GM21390 (cell line): ENCODE data around the gene ZDBF2.
"Not testable (repeated sequence)": the region's sequence is repeated elsewhere in the genome, so short reads cannot be mapped to it uniquely, and the experiment has no call there.

Experiments
- ATAC-seq: cut with Tn5 transposase; IDR thresholded peaks from one replicate; pipeline ENCODE4 v1.9.1; 2021; ENCODE audit not compliant: unreplicated experiment

Gene ZDBF2

DNA sequence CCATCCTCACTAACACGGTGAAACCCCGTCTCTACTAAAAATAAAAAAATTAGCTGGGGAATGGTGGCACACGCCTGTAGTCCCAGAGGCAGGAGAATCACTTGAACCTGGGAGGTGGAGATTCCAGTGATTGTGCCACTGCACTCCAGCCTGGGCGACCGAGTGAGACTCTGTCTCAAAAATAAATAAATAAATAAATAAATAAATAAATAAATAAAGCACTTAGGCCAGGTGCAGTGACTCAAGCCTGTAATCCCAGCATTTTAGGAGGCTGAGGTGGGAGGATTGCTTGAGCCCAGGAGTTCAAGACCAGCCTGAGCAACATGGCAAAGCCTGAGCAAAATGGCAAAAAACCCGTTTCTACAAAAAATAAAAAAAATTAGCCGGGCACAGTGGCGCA lies 15.8 kb upstream of the ZDBF2 start:
- ATAC-seq: not testable (repeated sequence)

DNA sequence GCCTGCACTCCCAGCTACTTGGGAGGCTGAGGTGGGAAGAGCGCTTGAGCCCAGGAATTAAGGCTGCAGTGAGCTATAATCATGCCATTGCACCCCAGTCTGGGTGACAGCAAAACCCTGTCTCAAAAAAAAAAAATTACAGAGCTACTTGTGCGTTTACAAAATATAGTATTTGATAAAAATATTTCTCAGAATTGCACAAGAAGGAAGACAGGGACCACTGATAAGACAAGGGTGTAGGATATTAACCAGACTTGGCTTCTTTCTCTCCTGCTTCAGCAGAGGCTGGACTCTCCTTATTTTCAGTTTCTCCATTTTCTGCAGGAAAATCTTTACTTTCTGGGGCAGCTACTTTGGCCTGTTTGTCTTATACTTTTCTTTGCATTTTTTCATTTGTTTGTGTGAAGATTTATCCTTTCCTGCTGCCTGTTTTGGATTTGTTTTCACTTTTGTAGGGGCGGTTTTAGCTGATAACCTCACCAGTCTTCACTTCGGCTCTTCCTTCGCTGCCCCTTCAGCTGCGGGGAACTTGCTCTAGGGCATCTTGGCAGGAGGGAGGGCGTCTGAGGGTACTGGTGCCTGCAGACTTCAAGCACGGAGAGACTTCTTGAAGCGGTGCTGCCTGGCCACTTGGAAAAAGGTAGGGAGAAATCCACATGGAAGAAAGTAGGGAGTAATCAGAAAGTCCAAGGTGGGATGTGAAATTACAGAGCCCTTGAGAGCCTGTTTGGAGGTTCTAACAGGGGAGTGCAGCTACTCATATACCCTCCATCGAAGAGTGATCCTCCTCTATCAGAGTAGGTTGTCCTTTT lies 14.9 kb upstream of the ZDBF2 start:
- ATAC-seq: no peak

DNA sequence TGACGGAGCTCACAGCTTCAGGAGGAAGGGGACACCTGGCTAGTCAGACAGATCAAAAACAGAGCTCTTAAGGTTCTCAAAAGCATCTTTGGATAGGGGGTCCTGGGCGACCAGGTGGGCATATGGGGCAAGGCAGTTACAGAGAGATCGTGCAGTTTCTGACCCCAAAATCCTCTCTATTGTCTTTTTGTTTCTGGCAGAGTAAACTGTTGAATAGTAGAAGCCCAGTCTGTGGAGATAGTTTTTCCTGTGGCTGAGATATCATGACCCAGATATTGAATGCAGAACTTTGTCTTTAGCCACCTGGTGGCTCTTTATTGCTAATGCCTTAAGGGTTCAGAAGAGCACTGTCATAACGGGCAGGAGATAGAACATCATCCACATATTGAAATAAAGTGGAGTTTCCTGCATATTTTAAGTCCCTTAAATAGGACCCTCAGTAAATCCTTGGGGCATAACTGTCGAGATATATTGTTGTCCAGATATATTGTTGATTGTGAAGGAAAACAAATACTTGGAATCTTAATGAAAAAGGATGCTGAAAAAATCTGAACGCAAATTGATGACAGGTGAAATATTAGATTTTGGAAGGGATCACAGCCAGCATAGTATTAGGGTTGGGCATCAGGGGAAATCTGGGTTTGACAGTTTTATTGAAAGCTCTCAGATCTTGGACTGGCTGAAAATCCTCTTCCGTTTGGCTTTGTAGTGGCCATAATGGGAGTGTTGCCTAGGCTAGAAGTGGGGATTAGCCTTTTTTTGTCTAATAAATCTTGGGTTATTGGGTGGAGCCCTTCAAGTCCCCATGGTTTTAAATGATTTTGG lies 14.1 kb upstream of the ZDBF2 start:
- ATAC-seq: peak; percentile 92

DNA sequence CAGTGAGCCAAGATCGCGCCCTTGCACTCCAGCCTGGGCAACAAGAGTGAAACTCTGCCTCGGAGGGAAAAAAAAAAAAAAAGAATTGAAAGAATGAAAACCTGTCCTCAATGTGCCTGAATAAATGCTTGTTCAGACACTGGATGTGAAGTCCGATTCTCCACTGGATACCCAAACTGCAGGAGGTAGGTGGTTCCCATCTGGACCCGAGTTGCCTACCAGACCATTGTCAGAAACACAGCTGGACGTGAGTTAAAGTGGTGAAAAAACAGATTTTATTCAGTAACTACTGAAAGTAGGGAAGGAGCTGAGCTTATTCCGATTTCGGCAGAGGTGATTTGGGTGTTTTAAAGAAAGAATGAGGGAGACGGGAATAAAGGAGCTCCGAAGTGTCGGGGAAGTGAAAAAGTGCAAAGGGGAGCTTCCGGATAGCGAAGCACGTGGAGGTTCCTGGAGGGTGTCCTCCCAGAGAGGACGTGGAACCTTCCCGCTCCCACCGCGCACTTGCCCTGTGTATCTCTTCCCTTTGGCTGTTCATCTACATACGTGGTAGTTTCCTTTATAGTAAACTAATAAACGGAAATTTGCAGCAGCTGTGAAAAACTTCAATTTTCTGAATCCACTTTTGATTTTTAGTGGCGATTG lies 10.4 kb upstream of the ZDBF2 start:
- no peak for ATAC-seq

DNA sequence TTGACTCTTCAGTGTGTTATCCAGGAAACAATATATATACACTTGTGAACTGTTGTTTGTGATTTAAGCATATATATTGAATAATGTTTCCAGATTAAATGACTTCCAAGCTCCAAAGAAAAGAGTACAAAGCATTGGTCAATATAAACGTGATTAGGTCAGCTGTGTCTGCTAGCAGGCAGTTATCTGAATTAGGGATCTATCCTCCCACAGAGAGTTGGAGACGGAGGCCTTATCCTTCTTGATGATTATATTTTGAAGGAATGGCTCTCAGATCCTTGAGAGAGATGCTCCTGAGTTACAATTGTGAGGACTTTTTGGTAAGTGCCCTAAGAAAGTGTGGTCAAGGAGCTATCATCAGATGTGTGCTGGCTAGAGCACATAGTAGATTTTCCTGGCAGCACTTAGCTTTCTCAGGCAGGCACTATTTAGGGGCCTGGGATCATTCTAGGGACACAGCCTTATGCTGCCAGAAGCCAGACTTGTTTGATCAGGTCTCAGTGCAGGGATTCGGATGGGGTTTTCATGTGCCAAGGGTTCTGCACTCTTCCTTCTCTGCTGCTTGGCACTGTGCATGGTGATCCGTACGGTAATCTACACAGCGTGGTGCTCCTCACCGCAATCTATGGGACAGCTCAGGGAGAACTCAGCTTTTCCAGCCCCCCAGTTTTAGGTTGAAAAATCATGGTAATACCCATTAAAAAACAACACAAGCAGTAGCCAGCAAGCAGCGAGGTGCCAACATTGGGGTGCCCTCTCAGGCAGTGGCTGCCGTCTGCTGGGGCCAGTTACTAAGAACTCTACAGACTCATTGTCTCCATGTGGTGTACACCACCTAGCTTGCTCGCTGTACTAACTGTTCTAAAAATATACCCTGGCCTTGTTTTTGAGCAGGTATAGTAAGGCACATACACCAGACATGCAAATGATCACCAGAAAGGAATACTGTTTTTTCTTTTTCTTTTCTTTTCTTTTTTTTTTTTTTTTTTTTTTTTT lies 8.0 kb upstream of the ZDBF2 start:
- no peak for ATAC-seq

DNA sequence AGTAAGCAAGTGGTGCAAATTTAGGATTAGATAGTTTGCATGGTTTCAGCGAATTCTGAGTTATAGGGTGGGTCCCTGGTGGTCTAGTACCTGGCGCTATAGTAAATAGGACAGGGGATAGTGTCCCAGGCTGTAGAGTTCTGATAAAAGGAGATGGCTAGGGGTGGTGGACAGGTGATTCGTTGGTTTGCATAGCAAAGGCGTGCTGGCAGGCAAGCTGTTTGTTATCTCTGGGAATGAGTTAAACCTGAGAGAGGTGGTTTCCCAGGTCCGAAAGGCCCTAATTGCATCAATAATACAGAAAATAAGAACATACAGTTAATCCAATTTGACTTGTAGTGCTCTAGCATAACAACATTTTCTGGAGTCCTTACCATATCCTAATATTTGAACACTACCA lies 6.9 kb upstream of the ZDBF2 start:
- ATAC-seq: no peak

DNA sequence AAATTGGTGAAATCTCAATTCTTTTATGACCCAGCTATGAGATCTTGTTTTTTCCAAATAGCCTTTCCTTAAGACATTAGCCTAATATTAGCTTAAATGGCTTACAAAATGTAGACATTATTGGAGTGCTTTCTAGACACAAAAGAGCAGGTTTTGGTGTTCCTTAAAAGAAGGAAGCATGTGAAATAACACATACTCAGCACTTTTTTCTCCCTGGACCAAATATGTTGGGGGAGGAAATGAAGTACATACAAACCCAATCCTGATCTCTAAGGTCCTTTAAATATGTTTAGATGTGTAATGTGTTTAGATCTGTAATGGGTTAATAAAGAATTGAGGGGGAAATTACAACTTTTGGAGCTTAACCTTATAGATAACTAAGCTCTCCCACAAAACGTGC lies 3.4 kb upstream of the ZDBF2 start:
- no peak for ATAC-seq

DNA sequence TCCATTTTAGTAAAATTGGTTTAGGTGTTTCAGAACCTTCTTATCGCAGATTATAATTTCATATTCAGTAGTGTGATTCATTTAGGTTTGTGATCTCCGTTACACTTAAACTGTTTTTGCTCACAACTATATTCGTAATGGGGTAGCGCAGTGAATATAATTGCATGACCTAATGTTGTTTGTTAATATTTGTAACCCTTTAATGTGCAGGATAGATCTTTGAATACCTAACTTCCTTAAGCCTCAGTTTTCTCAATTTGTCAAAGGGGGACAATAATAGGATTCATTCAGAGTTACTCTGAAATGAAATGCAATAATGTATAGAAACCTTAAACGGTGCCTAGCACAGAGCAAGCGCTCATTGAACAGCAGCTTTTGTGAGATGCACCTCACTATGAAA lies 558 bp upstream of the ZDBF2 start:
- ATAC-seq: no peak

DNA sequence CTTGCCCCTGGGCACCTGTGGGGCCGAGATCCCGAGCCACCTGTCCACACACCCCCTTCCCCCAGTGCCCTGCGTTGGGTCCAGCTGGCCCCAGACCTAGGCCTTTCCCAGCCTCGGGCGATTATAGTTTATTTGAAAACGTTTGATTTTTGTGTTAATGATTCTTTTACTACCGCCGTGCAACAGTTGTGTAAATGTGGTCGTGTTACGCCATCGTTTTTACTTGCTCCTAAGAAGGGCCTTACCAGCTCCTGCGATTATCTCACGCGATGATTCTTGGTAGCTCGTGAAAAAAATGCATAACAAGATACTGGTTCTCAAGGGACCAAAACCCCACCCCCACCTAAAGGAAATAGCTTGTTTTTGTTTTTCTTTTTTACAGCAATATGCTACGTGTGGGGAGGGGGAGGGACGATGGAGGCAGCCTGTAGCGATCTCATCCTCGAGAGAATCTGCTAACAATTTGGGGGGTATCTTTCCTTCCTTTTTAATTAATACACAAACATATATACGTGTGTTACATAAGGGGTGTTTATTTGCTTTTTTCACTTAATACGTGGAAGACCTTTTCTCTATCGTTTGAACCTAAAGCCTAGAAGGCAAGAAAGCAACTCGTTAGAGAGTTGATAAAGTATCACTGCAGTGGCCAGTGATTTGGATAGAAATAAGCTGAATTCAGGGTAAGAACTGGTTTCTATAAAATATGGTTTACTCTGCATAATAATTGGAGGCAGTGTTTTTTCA lies 1.0 kb downstream of the ZDBF2 start:
- ATAC-seq: peak; percentile 23

DNA sequence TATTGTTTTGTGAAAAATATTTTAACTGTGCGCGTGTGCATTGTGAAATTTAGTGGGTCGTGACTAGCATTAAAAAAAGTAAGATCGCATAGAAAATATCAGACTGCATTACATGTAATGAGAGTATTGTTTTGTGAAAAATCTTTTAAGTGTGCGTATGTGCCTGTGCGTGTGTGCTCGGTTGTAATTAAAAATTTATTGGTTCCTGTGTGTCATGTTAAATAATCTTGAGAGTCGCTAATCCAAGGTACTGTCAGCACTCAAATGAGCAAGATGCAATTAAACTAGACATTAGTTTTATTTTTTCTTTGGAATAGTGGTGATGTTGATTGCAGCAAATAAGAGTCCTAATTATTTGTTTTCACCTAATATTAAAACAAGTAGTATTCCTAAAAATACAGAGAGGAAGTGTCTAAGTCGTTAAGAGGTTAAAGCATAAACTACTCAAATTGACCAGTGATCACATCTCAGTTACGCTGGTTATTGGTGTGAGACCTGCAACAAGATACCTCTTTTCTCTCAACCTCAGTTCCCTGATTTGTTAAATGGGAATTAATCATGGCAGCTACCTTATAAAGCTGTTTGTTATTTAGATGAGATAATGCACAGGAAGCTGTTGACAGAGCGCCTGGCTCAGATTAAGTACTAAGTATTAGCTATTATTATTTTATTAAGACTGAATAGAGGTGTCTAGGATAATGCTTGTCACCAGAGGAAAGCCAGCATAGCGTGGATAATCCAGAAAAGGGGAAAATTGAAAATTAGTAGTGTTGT lies 1.9 kb downstream of the ZDBF2 start:
- ATAC-seq: no peak

DNA sequence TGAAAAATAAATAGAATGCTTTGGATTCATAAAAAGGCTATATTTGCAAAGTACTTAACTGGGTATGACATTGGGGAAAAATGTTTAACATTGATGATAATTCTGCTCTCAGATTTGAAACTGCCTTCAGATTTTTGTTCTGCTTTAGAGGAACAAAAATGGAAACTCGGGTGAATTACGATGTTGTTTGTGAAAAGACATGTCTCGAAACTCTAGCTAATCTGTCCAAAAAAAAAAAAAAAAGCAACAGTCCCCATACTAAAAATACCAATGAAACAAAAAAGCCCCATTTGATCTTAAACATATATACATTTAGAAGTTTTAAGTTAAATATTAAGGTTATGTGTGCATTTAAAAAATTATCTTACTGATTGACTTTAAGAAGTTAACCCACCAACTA lies 3.0 kb downstream of the ZDBF2 start:
- no peak for ATAC-seq

DNA sequence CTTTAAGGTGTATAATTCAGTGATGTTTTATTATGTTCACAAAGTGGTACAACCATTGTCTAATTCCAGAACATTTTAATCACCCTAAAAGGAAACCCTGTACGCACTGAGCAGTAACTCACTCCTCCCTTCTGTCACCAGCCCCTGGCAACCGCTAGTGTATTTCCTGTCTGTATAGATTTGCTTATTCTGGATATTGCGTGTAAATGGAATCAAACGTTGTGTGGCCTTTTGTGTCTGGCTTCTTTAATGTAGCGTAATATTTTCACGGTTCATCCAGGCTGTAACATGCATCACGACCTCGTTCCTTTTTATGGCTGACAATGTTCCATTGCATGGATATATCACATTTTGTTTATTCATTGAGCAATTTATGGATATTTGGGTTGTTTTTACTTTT lies 8.3 kb downstream of the ZDBF2 start:
- no peak for ATAC-seq

DNA sequence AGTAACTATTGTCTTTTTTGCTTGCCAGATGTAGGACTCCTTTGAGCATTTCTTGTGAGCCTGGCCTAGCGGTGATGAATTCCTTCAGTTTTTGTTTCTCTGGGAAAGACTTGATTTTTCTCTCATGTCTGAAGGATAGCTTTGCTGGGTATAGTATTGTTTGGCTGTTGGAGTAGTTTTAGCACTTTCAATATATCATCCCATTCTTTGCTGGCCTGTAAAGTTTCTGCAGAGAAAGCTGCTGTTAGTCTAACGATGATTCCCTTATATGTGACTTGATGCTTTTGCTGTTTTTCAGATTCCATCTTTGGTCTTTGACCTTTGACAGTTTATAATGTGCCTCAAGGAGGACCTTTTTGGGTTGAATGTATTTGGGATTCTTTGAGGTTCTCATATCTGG lies 12.7 kb downstream of the ZDBF2 start:
- no peak for ATAC-seq

DNA sequence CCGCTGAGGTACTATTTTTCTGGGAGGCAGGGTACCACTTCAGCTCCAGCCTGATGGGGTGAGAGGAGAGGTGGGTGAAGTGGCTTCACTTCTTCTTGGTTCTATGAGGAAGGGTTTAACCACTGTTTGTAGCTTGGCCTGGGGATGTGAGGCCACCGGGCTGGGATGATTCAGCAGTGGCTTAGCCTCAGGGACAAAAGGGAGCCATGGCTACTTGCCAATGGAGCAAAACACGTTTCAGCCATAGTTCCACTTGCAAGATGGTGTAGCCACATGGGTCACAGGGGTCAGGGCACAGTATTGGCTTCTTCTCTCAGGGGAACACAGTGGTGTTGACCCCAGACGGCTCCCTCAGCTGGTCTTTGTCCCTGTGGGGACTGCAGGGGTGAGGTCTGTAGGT lies 14.9 kb downstream of the ZDBF2 start:
- ATAC-seq: no peak

DNA sequence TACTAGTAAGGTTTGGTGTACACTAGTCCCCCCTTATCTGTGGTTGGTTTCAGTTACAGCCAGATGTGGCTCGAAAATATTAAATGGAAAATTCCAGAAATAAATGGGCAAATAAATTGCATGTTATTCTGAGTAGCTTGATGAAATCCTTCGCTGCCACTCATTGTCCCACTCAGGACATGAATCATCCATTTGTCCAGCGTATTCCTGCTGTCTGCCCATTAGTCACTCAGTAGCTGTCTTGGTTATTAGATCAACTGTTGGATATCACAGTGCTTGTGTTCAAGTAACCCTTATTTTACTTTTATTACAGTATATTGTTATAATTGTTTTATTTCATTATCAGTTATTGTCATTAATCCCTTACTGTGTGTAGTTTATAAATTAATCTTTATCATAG lies 21.7 kb downstream of the ZDBF2 start:
- no peak for ATAC-seq

DNA sequence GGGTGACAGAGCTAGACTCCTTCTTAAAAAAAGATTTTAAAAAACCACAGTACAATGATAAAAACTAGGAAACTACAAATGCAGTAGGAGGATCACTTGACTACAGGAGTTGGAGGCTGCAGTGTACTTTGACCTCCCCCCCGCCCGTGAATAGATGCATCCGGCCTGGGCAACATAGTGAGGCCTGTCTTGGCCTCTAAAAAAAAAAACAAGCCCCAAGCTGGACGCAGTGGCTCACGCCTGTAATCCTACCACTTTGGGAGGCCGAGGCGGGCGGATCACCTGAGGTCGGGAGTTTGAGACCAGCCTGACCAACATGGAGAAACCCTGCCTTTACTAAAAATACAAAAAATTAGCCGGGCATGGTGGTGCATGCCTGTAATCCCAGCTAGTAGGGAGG lies 25.1 kb downstream of the ZDBF2 start:
- not testable (repeated sequence) for ATAC-seq

DNA sequence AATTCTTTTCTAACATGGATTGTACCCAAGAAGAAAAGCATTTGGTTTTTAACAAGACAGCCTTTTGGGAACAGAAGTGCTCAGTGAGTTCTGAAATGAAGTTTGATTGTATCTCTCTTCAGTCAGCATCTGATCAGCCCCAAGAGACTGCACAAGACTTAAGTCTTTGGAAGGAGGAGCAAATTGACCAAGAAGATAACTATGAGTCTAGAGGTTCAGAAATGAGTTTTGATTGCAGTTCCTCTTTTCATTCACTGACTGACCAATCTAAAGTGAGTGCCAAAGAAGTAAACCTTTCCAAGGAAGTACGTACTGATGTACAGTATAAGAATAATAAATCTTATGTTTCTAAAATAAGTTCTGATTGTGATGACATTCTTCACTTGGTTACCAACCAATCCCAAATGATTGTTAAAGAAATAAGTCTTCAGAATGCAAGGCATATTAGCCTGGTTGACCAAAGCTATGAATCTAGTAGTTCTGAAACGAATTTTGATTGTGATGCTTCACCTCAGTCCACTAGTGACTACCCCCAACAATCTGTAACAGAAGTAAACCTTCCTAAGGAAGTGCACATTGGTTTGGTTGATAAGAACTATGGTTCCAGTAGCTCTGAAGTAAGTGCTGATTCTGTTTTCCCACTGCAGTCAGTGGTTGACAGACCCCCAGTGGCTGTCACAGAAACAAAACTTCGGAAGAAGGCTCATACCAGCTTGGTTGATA lies 31.2 kb downstream of the ZDBF2 start:
- ATAC-seq: peak; percentile 89

DNA sequence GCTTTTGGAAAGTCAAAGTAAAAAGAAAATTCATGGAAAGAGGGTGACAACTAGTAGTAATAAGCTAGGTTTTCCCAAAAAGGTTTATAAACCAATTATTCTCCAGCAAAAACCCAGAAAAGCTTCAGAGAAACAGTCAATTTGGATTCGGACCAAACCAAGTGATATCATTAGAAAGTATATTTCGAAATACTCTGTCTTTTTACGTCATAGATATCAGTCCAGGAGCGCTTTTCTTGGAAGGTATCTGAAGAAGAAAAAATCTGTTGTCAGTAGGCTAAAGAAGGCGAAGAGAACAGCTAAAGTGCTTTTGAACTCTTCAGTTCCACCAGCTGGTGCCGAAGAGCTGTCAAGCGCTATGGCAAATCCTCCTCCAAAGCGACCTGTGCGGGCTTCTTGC lies 36.6 kb downstream of the ZDBF2 start:
- no peak for ATAC-seq

DNA sequence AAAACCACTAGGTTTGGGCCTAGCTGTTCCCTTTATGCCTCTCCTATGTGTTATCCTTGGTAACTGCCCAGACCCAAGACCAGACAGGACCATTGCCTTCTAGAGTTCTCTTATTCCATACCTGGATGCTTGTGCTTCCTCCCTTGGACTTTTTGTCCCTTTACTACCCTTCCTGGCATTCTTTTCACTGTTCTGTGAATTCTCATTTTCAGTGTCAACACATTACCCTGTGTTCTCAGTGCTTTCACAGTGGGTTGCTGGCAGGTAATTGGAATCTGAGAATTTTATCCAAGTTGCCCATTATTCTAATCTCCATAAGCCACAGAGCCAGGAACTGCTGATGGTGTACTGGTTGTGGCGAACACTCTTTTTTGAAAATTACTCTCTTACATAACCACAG lies 41.7 kb downstream of the ZDBF2 start:
- no peak for ATAC-seq
